Adipose tissue (tissue), 3 donors: ENCODE measurements around the gene MACROD2. TPM values are rescaled to one million over a fixed set of nuclear protein-coding genes. Genes with fewer than 3 reads are reported as not detected.

Experiments used
- H3K27ac ChIP-seq: one replicate; pipeline ENCODE4 v1.5.1; 2013; ENCODE audit warnings: low read depth, low read length
- WGBS, 3 donors: extraction: QIAGEN DNeasy Blood & Tissue Kit; methylation state at CpG; one replicate each; pipeline ENCODE4 v1.1.7; 2013; 5-methylcytosine and 5-hydroxymethylcytosine counted together
- polyA plus RNA-seq, 3 donors: library from polyadenylated mRNA; stranded (reverse); fragments of 200-250 nt; gene quantifications; one replicate each; pipeline ENCODE4 v1.2.3, GENCODE V29; 2013
- donor health status: healthy with polysubstance abuse.
- donor health status: Bipolar disorder and iron deficiency.
- donor health status: healthy.

MACROD2 gene
- polyA plus RNA-seq, 3 donors, result 0.11 to 0.98 (median 0.56) TPM

- 85 to 91% (median 90%) methylated on average over 8 of the region's 8 CpGs for WGBS, 3 donors
- no peak overlapping the region for H3K27ac ChIP-seq
Measured at GRCh38 chr20:15653396-15654207, 1658.3 kb downstream of the MACROD2 start.

GRCh38 chr20:15654208-15654649 lies 1658.9 kb downstream of the MACROD2 start:
- WGBS, 3 donors, result 38 to 65% (median 48%) methylated on average over 2 of the region's 2 CpGs
- H3K27ac ChIP-seq, result no peak overlapping the region

GRCh38 chr20:15655295-15655874 lies 1660.1 kb downstream of the MACROD2 start:
- no peak overlapping the region for H3K27ac ChIP-seq
- 72 to 85% (median 80%) methylated on average over 7 of the region's 7 CpGs for WGBS, 3 donors

DNA sequence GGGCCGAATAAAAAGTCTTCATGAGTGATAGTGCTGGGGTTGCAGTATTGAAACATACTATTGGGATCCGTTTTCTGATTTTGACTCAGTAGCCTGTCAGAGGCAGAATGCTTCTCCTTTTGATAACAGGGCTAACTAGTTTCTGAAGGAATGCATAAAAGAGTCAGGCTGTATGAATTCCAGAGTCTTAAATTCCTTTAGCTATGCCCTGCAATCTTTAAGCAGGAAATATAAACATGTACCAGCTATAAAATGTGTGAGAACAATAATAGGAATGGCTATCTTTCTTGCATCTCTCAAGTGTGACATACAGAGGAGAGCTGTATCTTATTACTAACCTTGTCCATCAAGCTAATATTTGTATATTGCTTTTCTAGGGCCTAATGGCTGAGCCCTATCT lies 1660.8 kb downstream of the MACROD2 start:
- H3K27ac ChIP-seq, result no peak overlapping the region
- WGBS, 3 donors, result 63 to 73% (median 67%) methylated on average over 2 of the region's 2 CpGs

DNA sequence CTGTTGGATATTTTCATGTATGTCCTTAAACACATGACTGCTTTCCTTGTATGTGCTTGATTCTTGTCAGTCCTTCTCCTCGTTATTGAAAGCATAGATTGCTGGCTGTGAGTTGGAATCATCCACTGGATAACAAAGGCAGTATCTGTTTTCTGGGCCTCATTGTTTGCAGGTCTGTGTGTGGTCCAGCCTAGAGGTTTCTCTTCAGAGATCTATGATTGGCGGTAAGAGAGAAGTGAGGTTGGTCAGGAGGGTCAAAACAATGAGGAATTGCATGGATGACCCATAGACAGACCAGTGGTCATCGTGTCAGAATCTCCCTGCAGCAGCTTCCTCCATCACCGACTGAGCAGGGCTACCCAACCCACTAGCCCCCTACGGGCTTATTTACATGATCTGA lies 1663.0 kb downstream of the MACROD2 start:
- WGBS, 3 donors, result 69 to 76% (median 75%) methylated on average over 5 of the region's 5 CpGs
- no peak overlapping the region for H3K27ac ChIP-seq

- WGBS, 3 donors, result 47 to 63% (median 49%) methylated on average over 1 of the region's 1 CpG
- H3K27ac ChIP-seq, result no peak overlapping the region
Measured at GRCh38 chr20:15673206-15673605, 1677.9 kb downstream of the MACROD2 start.

- 82 to 95% (median 86%) methylated on average over 5 of the region's 5 CpGs for WGBS, 3 donors
- no peak overlapping the region for H3K27ac ChIP-seq
Measured at GRCh38 chr20:15674253-15675060, 1679.1 kb downstream of the MACROD2 start.

GRCh38 chr20:15675061-15675514 lies 1679.8 kb downstream of the MACROD2 start:
- WGBS, 3 donors, result 87 to 92% (median 88%) methylated on average over 2 of the region's 2 CpGs
- no peak overlapping the region for H3K27ac ChIP-seq

GRCh38 chr20:15675813-15676484 lies 1680.6 kb downstream of the MACROD2 start:
- WGBS, 3 donors, result 35 to 76% (median 75%) methylated on average over 1 of the region's 1 CpG

DNA sequence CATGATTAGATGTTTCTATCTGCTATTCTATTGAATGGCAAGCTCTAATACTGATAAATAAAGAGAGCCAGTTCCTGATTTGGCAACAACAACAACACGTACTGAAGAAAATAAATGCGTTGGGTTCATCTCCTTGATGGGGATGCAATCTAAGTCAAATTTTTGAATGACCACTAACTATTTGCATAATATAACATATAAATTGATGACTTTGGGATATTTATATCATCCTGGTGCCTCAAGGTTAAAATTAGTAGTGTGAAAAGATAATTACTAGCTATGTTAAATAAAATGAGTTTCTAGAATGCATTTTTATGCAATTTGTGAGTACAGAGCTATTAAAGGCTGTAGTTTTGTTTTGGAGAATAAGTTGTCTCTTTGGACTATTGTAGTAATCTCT lies 1681.5 kb downstream of the MACROD2 start:
- WGBS, 3 donors, result 86 to 94% (median 89%) methylated on average over 2 of the region's 2 CpGs
- H3K27ac ChIP-seq, result no peak overlapping the region

More at GRCh38 chr20:15675813-15676484, 1680.6 kb downstream of the MACROD2 start:
- H3K27ac ChIP-seq, result no peak overlapping the region

GRCh38 chr20:15682690-15683089 lies 1687.4 kb downstream of the MACROD2 start:
- WGBS, 3 donors, result 74 to 88% (median 83%) methylated on average over 2 of the region's 2 CpGs
- no peak overlapping the region for H3K27ac ChIP-seq

GRCh38 chr20:15692570-15692969 lies 1697.3 kb downstream of the MACROD2 start:
- no peak overlapping the region for H3K27ac ChIP-seq
- WGBS, 3 donors, result 86 to 100% (median 89%) methylated on average over 1 of the region's 1 CpG

DNA sequence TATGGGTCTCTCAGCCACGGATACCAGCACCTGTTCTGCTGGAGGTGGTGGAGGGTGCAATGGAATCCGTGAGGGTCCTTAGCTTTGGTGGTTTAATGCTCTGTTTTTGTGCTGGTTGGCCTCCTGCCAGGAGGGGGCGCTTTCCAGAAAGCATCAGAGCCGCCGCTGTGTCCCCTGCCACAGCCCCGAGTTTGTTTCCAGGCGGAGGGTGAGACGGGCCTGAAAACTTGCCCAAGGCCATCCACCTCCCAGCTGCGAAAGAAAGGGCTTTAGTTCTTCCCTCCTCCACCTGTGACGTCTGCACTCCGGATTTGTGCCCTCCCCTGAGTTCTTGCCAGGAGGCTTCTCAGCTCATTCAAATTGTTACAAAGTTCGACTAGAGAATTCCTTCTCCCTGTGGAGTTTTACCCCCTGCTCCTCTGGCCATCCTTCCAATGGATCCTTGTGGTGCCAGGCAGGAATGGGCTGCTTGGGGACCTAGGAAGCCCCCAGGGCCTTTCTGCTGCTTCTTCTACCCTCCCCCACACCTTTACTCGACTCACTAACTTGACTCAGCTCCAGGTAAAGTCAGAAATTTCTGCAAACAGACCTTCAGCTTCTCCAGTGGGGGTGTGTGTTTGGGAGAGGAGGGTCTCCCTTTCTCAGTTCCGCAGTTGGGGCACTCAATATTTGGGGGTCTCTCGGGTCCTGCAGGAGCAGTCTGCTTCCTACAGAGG lies 1704.3 kb downstream of the MACROD2 start:
- H3K27ac ChIP-seq, result no peak overlapping the region
- 84 to 87% (median 86%) methylated on average over 15 of the region's 15 CpGs for WGBS, 3 donors

DNA sequence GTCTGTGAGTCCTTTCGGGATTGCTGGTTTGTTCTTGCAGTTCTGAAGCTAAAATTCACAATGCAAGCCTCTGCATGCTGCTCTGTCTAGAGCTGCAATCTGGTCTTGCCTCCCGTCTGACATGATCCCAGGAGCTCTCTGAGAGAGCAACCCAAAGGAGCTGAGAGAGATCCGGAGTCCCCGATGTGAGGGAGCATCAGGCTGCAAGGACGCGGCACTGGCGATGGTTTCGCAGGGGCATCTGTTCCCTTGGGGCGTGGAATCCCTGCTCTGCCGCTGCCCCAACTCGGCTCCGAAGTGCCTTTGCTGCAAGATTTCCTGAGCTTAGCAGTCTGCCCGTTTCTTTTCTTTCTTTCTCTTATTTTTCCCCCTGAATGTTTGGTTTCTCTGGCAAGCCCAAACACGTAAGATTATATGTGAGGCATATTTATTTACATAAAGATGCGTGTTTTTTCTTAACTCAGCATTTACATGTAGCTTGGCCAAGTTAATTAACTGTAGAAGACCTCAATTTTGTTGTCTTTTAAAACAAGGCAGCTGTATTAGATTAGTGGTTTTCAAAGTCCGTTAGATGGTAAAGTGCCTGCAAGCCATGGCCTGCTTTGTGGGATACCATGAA lies 1704.9 kb downstream of the MACROD2 start:
- 83 to 87% (median 86%) methylated on average over 16 of the region's 16 CpGs for WGBS, 3 donors
- H3K27ac ChIP-seq, result no peak overlapping the region

GRCh38 chr20:15702161-15702560 lies 1706.8 kb downstream of the MACROD2 start:
- H3K27ac ChIP-seq, result no peak overlapping the region
- 62 to 75% (median 68%) methylated on average over 2 of the region's 2 CpGs for WGBS, 3 donors

GRCh38 chr20:15703171-15703911 lies 1708.0 kb downstream of the MACROD2 start:
- H3K27ac ChIP-seq, result no peak overlapping the region
- WGBS, 3 donors, result 87 to 88% (median 87%) methylated on average over 4 of the region's 4 CpGs

- H3K27ac ChIP-seq, result no peak overlapping the region
- 58 to 63% (median 62%) methylated on average over 3 of the region's 3 CpGs for WGBS, 3 donors
Measured at GRCh38 chr20:15705975-15706374, 1710.7 kb downstream of the MACROD2 start.
